Peyer's patch (tissue), 4 donors: ENCODE results near the gene IFFO2. TPM values are rescaled to one million over a fixed set of nuclear protein-coding genes. Genes with fewer than 3 reads are reported as not detected.
A peak's percentile ranks its signal among the peaks of the same experiment; 100 is the strongest.

Source experiments
- DNase-seq, 3 donors: peaks; one replicate each; pipeline ENCODE4 v3.0.0-alpha.2; 2017 to 2019
- H3K27ac ChIP-seq, 4 donors: fragments of 200-600 bp; sonication (generic); one replicate each; pipeline ENCODE4 v1.5.1; 2016 to 2019
- H3K27me3 ChIP-seq, 2 donors: fragments of 200-600 bp; sonication (generic); one replicate each; pipeline ENCODE4 v1.5.1; 2019
- H3K36me3 ChIP-seq, 3 donors: fragments of 200-600 bp; sonication (generic); one replicate each; pipeline ENCODE4 v1.5.1; 2016 to 2019
- H3K4me1 ChIP-seq, 4 donors: fragments of 200-600 bp; sonication (generic); one replicate each; pipeline ENCODE4 v1.5.1; 2016 to 2019
- H3K4me3 ChIP-seq, 4 donors: fragments of 200-600 bp; sonication (generic); 1 replicate in 3 of 4; 2 replicates in 1 of 4; pipeline ENCODE4 v1.5.1; 2016 to 2019; ENCODE audit warnings: mild to moderate bottlenecking in 1 of 4
- H3K9me3 ChIP-seq, 4 donors: fragments of 200-600 bp; sonication (generic); one replicate each; pipeline ENCODE4 v1.5.1; 2016 to 2019; ENCODE audit warnings: mild to moderate bottlenecking in 1 of 4
- CTCF ChIP-seq, 6 experiments: fragments of 450-650 bp in 4 of 6; fragments of 200-600 bp in 2 of 6; sonication (generic) in 1 of 6; IDR thresholded peaks; one replicate each; pipeline ENCODE4 v1.5.1; 2017 to 2019; ENCODE audit warnings: antibody characterized with exemption in 6 of 6, mild to moderate bottlenecking in 3 of 6, moderate library complexity in 1 of 6
- POLR2A ChIP-seq, 2 donors: fragments of 450-650 bp; IDR thresholded peaks; one replicate each; pipeline ENCODE4 v1.5.1; 2017; ENCODE audit warnings: antibody characterized with exemption in 2 of 2, mild to moderate bottlenecking in 2 of 2, moderate library complexity in 2 of 2
- total RNA-seq, 4 donors: library from RNA; depleted of rRNA; stranded (reverse); fragments of >200 nt; gene quantifications; one replicate each; pipeline ENCODE4 v1.1.0, GENCODE V29; 2016

The IFFO2 gene
- total RNA-seq, 4 donors from 2014 or later, result 1.9 to 14.9 (median 3.8) TPM

DNA sequence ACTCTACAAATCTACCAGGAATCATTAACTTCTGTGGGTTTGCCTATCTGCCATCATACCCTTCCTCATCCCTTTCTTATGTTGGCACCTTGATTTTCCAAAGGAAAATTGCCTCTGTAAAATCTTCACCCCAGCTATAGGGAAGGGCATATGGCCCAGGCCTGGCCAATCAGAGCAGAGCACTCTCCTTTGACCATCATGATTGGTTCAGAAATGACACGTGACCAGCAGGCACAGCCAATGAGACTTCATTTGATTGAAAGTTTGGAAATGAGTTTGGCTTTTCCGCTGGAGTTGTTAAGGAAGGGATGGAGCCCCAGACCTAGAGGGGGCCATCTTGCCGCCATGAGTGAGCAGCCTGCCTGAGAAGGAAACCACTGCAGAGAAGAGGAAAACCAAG is 35.1 kb upstream of the IFFO2 start:
- no peak for DNase-seq
- no peak overlapping the region for H3K4me3 ChIP-seq
- H3K27ac ChIP-seq, result no peak overlapping the region
- no peaks in the 10 kb centered on the region for H3K4me1 ChIP-seq
- no peaks in the 10 kb centered on the region for H3K36me3 ChIP-seq
- H3K27me3 ChIP-seq, result no peaks in the 10 kb centered on the region
- H3K9me3 ChIP-seq, result no peaks in the 10 kb centered on the region
- no peak for TF ChIP-seq CTCF (IDR thresholded peaks at IDR 0.05)
- no peak for TF ChIP-seq POLR2A (IDR thresholded peaks at IDR 0.05)

- no peak for DNase-seq
- Histone ChIP-seq H3K27ac (no peak overlapping the region), H3K9me3 (no peaks in the 10 kb centered on the region), H3K4me1 (no peaks in the 10 kb centered on the region), H3K27me3 (no peaks in the 10 kb centered on the region), H3K4me3 (no peak overlapping the region), H3K36me3 (no peaks in the 10 kb centered on the region)
- no peak for TF ChIP-seq POLR2A (IDR thresholded peaks at IDR 0.05)
- no peak for TF ChIP-seq CTCF (IDR thresholded peaks at IDR 0.05)
Observed at GRCh38 chr1:18989896-18990295, 33.4 kb upstream of the IFFO2 start.

- no peaks in the 10 kb centered on the region for H3K4me1 ChIP-seq
- H3K4me3 ChIP-seq, result no peak overlapping the region
- no peaks in the 10 kb centered on the region for H3K27me3 ChIP-seq
- DNase-seq, result no peak
- no peaks in the 10 kb centered on the region for H3K36me3 ChIP-seq
- no peaks in the 10 kb centered on the region for H3K9me3 ChIP-seq
- no peak overlapping the region for H3K27ac ChIP-seq
- no peak for TF ChIP-seq POLR2A (IDR thresholded peaks at IDR 0.05)
- TF ChIP-seq CTCF (IDR thresholded peaks at IDR 0.05), result no peak
Observed at GRCh38 chr1:18989176-18989799, 32.8 kb upstream of the IFFO2 start.

- TF ChIP-seq CTCF (IDR thresholded peaks at IDR 0.05) (no peak), POLR2A (IDR thresholded peaks at IDR 0.05) (no peak)
- no peak overlapping the region for H3K4me3 ChIP-seq
- no peak for DNase-seq
- H3K27ac ChIP-seq, result no peak overlapping the region
- no peaks in the 10 kb centered on the region for H3K27me3 ChIP-seq
- no peaks in the 10 kb centered on the region for H3K4me1 ChIP-seq
- H3K9me3 ChIP-seq, result no peaks in the 10 kb centered on the region
- no peaks in the 10 kb centered on the region for H3K36me3 ChIP-seq
Observed at GRCh38 chr1:18981242-18981641, 24.8 kb upstream of the IFFO2 start.

DNA sequence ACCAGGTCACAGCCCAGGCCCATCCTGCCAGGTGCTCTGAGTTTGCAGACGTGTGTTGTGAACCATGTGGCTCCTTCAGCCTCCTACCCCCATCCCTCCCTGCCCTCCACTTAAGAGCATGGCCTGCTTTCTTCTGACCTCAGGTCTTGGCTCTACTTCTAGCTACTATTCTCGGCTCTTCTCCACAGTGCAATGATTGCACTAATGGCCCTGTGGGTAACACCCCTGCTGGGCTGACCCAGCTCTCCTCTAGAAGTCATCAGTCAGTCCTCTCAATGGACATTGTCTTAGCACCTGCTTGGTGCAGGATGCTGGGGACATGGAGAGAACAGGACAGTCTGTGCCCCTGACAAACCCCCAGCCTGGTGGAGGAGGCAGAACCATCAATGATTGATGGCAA is 22.2 kb upstream of the IFFO2 start:
- Histone ChIP-seq H3K27me3 (no peaks in the 10 kb centered on the region), H3K9me3 (no peaks in the 10 kb centered on the region), H3K36me3 (no peaks in the 10 kb centered on the region), H3K4me3 (no peak overlapping the region), H3K4me1 (no peaks in the 10 kb centered on the region), H3K27ac (no peak overlapping the region)
- no peak for TF ChIP-seq POLR2A (IDR thresholded peaks at IDR 0.05)
- no peak for TF ChIP-seq CTCF (IDR thresholded peaks at IDR 0.05)
- no peak for DNase-seq

GRCh38 chr1:18977428-18977827 is 21.0 kb upstream of the IFFO2 start:
- peak in 1 of 3 donors; percentile 23 for DNase-seq
- H3K4me3 ChIP-seq, result no peak overlapping the region
- TF ChIP-seq CTCF (IDR thresholded peaks at IDR 0.05) (no peak), POLR2A (IDR thresholded peaks at IDR 0.05) (no peak)

More at GRCh38 chr1:18977428-18977827, 21.0 kb upstream of the IFFO2 start:
- Histone ChIP-seq H3K36me3 (no peaks in the 10 kb centered on the region), H3K4me1 (no peaks in the 10 kb centered on the region), H3K9me3 (no peaks in the 10 kb centered on the region), H3K27me3 (no peaks in the 10 kb centered on the region), H3K27ac (no peak overlapping the region)
